SK-N-SH (cell line): ENCODE measurements around the gene ALOX5AP. TPM values are rescaled to one million over a fixed set of nuclear protein-coding genes. Genes with fewer than 3 reads are reported as not detected.

Source experiments
- CTCF ChIA-PET: fragments of 300-600, 350-600 bp; formaldehyde crosslinking; extraction: SDS; loops from one replicate; lab custom pipeline; 2021; lab: Yijun Ruan, JAX
- POLR2A ChIA-PET: fragments of 350-600 bp; sonication (Branson Sonifier 250); formaldehyde crosslinking; extraction: SDS; loops from one replicate; lab custom pipeline; 2020; ENCODE audit warnings: antibody characterized with exemption, inconsistent platforms; lab: Yijun Ruan, JAX
- DNase-seq: peaks from one replicate; pipeline ENCODE4 v3.0.0; 2012
- H2AFZ ChIP-seq: fragments of 200-600 bp; sonication (generic); 2 replicates; pipeline ENCODE4 v1.8.1; 2016; ENCODE audit warnings: antibody characterized with exemption, mild to moderate bottlenecking, low read depth
- H3F3A ChIP-seq: fragments of 200-600 bp; sonication (generic); replicated peaks from 2 replicates; pipeline ENCODE3; 2016; ENCODE audit warnings: antibody characterized with exemption, mild to moderate bottlenecking; ENCODE audit not compliant: insufficient read depth
- H3K27ac ChIP-seq, 2 experiments: fragments of 200-500 bp in 1 of 2; fragments of 200-600 bp in 1 of 2; sonication (Bioruptor generic) in 1 of 2; sonication (generic), shearing (Covaris generic) in 1 of 2; 2 replicates each; pipeline versions ENCODE4 v1.5.1 to v1.6.1; 2014 to 2016; ENCODE audit warnings: low read depth in 2 of 2, inconsistent platforms in 1 of 2, low read length in 1 of 2, mild to moderate bottlenecking in 1 of 2, mixed read lengths in 1 of 2
- H3K27me3 ChIP-seq: fragments of 200-600 bp; sonication (generic), shearing (Covaris generic); 2 replicates; pipeline ENCODE4 v1.6.1; 2016; ENCODE audit warnings: mixed run types; ENCODE audit not compliant: insufficient read depth
- H3K36me3 ChIP-seq, 2 experiments: fragments of 200-500 bp in 1 of 2; fragments of 200-600 bp in 1 of 2; sonication (Bioruptor generic) in 1 of 2; sonication (generic) in 1 of 2; replicated peaks in 1 of 2; 2 replicates each; pipeline versions ENCODE3 to v1.5.1; 2014 to 2016; ENCODE audit warnings: low read length in 1 of 2, mild to moderate bottlenecking in 1 of 2; ENCODE audit not compliant: insufficient read depth in 2 of 2, control insufficient read depth in 1 of 2
- H3K4me1 ChIP-seq, 2 experiments: fragments of 200-500 bp in 1 of 2; fragments of 200-600 bp in 1 of 2; sonication (Bioruptor generic) in 1 of 2; sonication (generic), shearing (Covaris generic) in 1 of 2; 2 replicates each; pipeline versions ENCODE4 v1.5.1 to v1.6.1; 2014 to 2016; ENCODE audit warnings: low read depth in 1 of 2, low read length in 1 of 2, mixed run types in 1 of 2; ENCODE audit not compliant: insufficient read depth in 2 of 2, control insufficient read depth in 1 of 2
- H3K4me2 ChIP-seq: fragments of 200-600 bp; sonication (generic), shearing (Covaris generic); 2 replicates; pipeline ENCODE4 v1.6.1; 2017; ENCODE audit warnings: mixed run types
- H3K4me3 ChIP-seq, 2 experiments: fragments of 200-500 bp in 1 of 2; fragments of 200-600 bp in 1 of 2; sonication (Bioruptor generic) in 1 of 2; sonication (generic), shearing (Covaris generic) in 1 of 2; 2 replicates each; pipeline versions ENCODE4 v1.5.1 to v1.8.1; 2014 to 2016; ENCODE audit warnings: low read depth in 2 of 2, inconsistent platforms in 1 of 2, low read length in 1 of 2, mild to moderate bottlenecking in 1 of 2, mixed read lengths in 1 of 2, moderate library complexity in 1 of 2
- H3K79me2 ChIP-seq: fragments of 200-600 bp; sonication (generic); 2 replicates; pipeline ENCODE4 v1.8.1; 2017; ENCODE audit warnings: mild to moderate bottlenecking; ENCODE audit not compliant: insufficient read depth
- H3K9ac ChIP-seq: fragments of 200-600 bp; sonication (generic); 2 replicates; pipeline ENCODE4 v1.6.1; 2017; ENCODE audit warnings: mixed run types
- H3K9me2 ChIP-seq: fragments of 200-600 bp; sonication (generic); 2 replicates; pipeline ENCODE4 v1.6.1; 2017; ENCODE audit warnings: mixed run types
- H3K9me3 ChIP-seq: fragments of 200-600 bp; sonication (generic); 2 replicates; pipeline ENCODE4 v1.6.1; 2017; ENCODE audit warnings: mixed run types, mild to moderate bottlenecking, moderate library complexity
- H4K20me1 ChIP-seq: fragments of 200-600 bp; sonication (generic); 2 replicates; pipeline ENCODE4 v1.6.1; 2017; ENCODE audit warnings: mild to moderate bottlenecking, mixed run types; ENCODE audit not compliant: insufficient read depth
- CHD2 ChIP-seq: fragments of 150-350 bp; IDR thresholded peaks from 2 replicates; pipeline ENCODE4 v1.6.1; 2018; ENCODE audit warnings: low read length; ENCODE audit not compliant: partially characterized antibody
- ELF1 ChIP-seq: IDR thresholded peaks from 2 replicates; pipeline ENCODE4 v1.4.0; 2012
- EZH2phosphoT487 ChIP-seq: fragments of 200-600 bp; sonication (generic); IDR thresholded peaks from 2 replicates; pipeline ENCODE4 v1.6.1; 2017; ENCODE audit warnings: low read depth, mixed run types, mild to moderate bottlenecking, antibody characterized with exemption, moderate library complexity, borderline replicate concordance
- FOSL2 ChIP-seq: IDR thresholded peaks from 2 replicates; pipeline ENCODE4 v1.4.0; 2012; ENCODE audit warnings: low read depth, mild to moderate bottlenecking, moderate library complexity, borderline replicate concordance
- FOXJ3 ChIP-seq: sonication (generic); formaldehyde crosslinking; IDR thresholded peaks from 2 replicates; pipeline ENCODE4 v1.5.1; 2020; ENCODE audit warnings: mild to moderate bottlenecking, missing genetic modification reagents
- GABPA ChIP-seq: IDR thresholded peaks from 2 replicates; pipeline ENCODE4 v1.4.0; 2012; ENCODE audit warnings: low read depth, mild to moderate bottlenecking
- GATA2 ChIP-seq: sonication (generic); formaldehyde crosslinking; IDR thresholded peaks from 2 replicates; pipeline ENCODE4 v1.5.0; 2020; ENCODE audit warnings: mild to moderate bottlenecking, missing genetic modification reagents
- IRF3 ChIP-seq: fragments of 150-350 bp; IDR thresholded peaks from 2 replicates; pipeline ENCODE4 v1.6.1; 2016; ENCODE audit warnings: mild to moderate bottlenecking, low read depth, low read length
- MAX ChIP-seq: IDR thresholded peaks from 2 replicates; pipeline ENCODE4 v1.4.0; 2012; ENCODE audit warnings: low read depth
- MEF2A ChIP-seq: IDR thresholded peaks from 2 replicates; pipeline ENCODE4 v1.4.0; 2012; ENCODE audit warnings: low read depth, borderline replicate concordance
- MXI1 ChIP-seq: IDR thresholded peaks from 2 replicates; pipeline ENCODE4 v1.6.1; 2012; ENCODE audit warnings: mild to moderate bottlenecking, low read depth, low read length, improper control_type of control experiment
- NFIC ChIP-seq: IDR thresholded peaks from 2 replicates; pipeline ENCODE4 v1.4.0; 2012; ENCODE audit warnings: borderline replicate concordance
- NRF1 ChIP-seq: IDR thresholded peaks from 2 replicates; pipeline ENCODE4 v1.6.1; 2012; ENCODE audit warnings: low read depth, mild to moderate bottlenecking, low read length
- PBX3 ChIP-seq: IDR thresholded peaks from 2 replicates; pipeline ENCODE4; 2012
- POLR2AphosphoS5 ChIP-seq: IDR thresholded peaks from 2 replicates; pipeline ENCODE4 v1.6.1; 2012; ENCODE audit warnings: low read depth, low read length
- RCOR1 ChIP-seq: fragments of 150-350 bp; IDR thresholded peaks from 2 replicates; pipeline ENCODE4 v1.6.1; 2017; ENCODE audit warnings: antibody characterized with exemption, low read length
- REST ChIP-seq: IDR thresholded peaks from 2 replicates; pipeline ENCODE4 v1.6.1; 2012; ENCODE audit warnings: mild to moderate bottlenecking, low read depth, low read length, moderate library complexity
- RXRA ChIP-seq: IDR thresholded peaks from 2 replicates; pipeline ENCODE4 v1.4.0; 2012; ENCODE audit warnings: low read depth, mild to moderate bottlenecking, borderline replicate concordance
- SMC3 ChIP-seq: IDR thresholded peaks from 2 replicates; pipeline ENCODE4 v1.6.1; 2012; ENCODE audit warnings: low read depth, low read length, improper control_type of control experiment
- TCF12 ChIP-seq: IDR thresholded peaks from 2 replicates; pipeline ENCODE4 v1.4.0; 2012
- TEAD4 ChIP-seq: IDR thresholded peaks from 2 replicates; pipeline ENCODE4 v1.4.0; 2012; ENCODE audit warnings: mild to moderate bottlenecking, borderline replicate concordance; ENCODE audit not compliant: insufficient read depth
- USF2 ChIP-seq: fragments of 150-350 bp; IDR thresholded peaks from 2 replicates; pipeline ENCODE4 v1.6.1; 2017; ENCODE audit warnings: antibody characterized with exemption, low read length, low read depth, borderline replicate concordance
- ZBTB33 ChIP-seq: IDR thresholded peaks from 2 replicates; pipeline ENCODE4 v1.4.0; 2012; ENCODE audit warnings: low read depth, borderline replicate concordance
- WGBS: methylation state at CpG from one replicate; pipeline ENCODE4 v1.1.6; 2017; ENCODE audit warnings: low lambda C conversion rate; 5-methylcytosine and 5-hydroxymethylcytosine counted together
- polyA plus RNA-seq, 3 experiments: library from polyadenylated mRNA; depleted of rRNA; stranded (reverse); fragments of >200 nt; gene quantifications; 2 replicates each; pipeline ENCODE4 v1.2.3, GENCODE V29; 2012

The ALOX5AP gene
- polyA plus RNA-seq, 1 of the 3 experiments (the other 2 are of a cell fraction): 1.3 TPM

GRCh38 chr13:30739761-30740642 lies 4.7 kb downstream of the ALOX5AP start:
- Histone ChIP-seq H3K4me3 (peak overlapping the region in 1 of 2 experiments; percentile 35; a peak in 2 of 4 replicates), H3K9me3 (0 out of 2 replicates have a peak, but pooled peaks cover 3% of the 10 kb centered on the region), H2AFZ (peak overlapping the region; percentile 45), H4K20me1 (no peaks in the 10 kb centered on the region), H3K79me2 (no peaks in the 10 kb centered on the region), H3K4me1 (peaks cover 0 to 32% of the 10 kb centered on the region in 2 experiments; a peak in 2 of 4 replicates), H3K9ac (peak overlapping the region; percentile 44; the same call in 1 of the 2 replicates), H3K27me3 (no peaks in the 10 kb centered on the region), H3K4me2 (peak overlapping the region; percentile 69), H3F3A (peaks cover 25% of the 10 kb centered on the region), H3K36me3 (no peaks in the 10 kb centered on the region), H3K27ac (peak overlapping the region in 1 of 2 experiments; percentile 84; a peak in 2 of 4 replicates), H3K9me2 (no peaks in the 10 kb centered on the region)
- DNase-seq: no peak
- ChIA-PET CTCF (interaction anchor here (0.7 to 0.8 kb wide), 2 partner anchors 49 to 96 kb away, joined by 3 read pairs; no protein-coding TSS in a partner anchor), POLR2A (no interaction called here)
- 30% methylated on average over 14 of the region's 14 CpGs for WGBS
- TF ChIP-seq EZH2phosphoT487 (no peak), SMC3 (no peak), MXI1 (no peak), USF2 (no peak), POLR2AphosphoS5 (peak; percentile 49; the same call in 1 of the 2 replicates), REST (no peak), TEAD4 (no peak), CHD2 (no peak), GATA2 (CRISPR knock-in tag) (no peak), ZBTB33 (no peak), PBX3 (peak; percentile 94), IRF3 (no peak), GABPA (no peak), NRF1 (no peak), RCOR1 (no peak), NFIC (peak; percentile 35; the same call in 1 of the 2 replicates), ELF1 (no peak), RXRA (peak; percentile 35; the same call in 1 of the 2 replicates), TCF12 (peak; percentile 87), MEF2A (no peak), MAX (no peak), FOXJ3 (no peak), FOSL2 (peak; percentile 96)
